K562 (cell line): ENCODE data around the gene TTC21A. TPM values are rescaled to one million over a fixed set of nuclear protein-coding genes. Genes with fewer than 3 reads are reported as not detected.

Experiments
- ATAC-seq: fragments of 200-7000 bp; cut with Tn5 transposase; 3 replicates; pipeline ENCODE4 v1.9.1; 2020; ENCODE audit warnings: moderate library complexity
- BruUV-seq: library from RNA; stranded (reverse); fragments of 400-500 nt; replicated peaks from 2 replicates; lab custom pipeline; 2021; lab: Mats Ljungman, UMichigan
- CTCF ChIA-PET: fragments of 300-600 bp; formaldehyde crosslinking; extraction: SDS; loops from one replicate; lab custom pipeline; 2021; ENCODE audit warnings: low intra/inter-chr PET ratio; lab: Yijun Ruan, JAX
- POLR2A ChIA-PET: fragments of 300-600, 350-650 bp; sonication (Branson Sonifier 250); formaldehyde crosslinking; extraction: SDS; loops from one replicate; lab custom pipeline; 2021; ENCODE audit warnings: antibody characterized with exemption, inconsistent platforms; lab: Yijun Ruan, JAX
- DNase-seq, 4 experiments: peaks; one replicate each; pipeline versions ENCODE4 v3.0.0 to v3.0.0-alpha.2; 2011 to 2018; ENCODE audit warnings: low spot score in 3 of 4, mixed read lengths in 3 of 4; ENCODE audit errors: extremely low read depth in 1 of 4
- FAIRE-seq: peaks from 2 replicates; lab custom pipeline; 2011; peaks lifted over from hg19 to GRCh38; lab: Jason Lieb, UNC
- H2AFZ ChIP-seq: 2 replicates; pipeline ENCODE4 v1.6.0; 2011; ENCODE audit warnings: low read depth, low read length, control low read depth, inconsistent platforms
- H3K27ac ChIP-seq: fragments of 200-600 bp; 3 replicates; pipeline ENCODE4 v1.8.0; 2011; ENCODE audit warnings: low read depth, mild to moderate bottlenecking, control low read depth, inconsistent platforms, low read length, moderate library complexity, mixed read lengths; ENCODE audit errors: extremely low read depth
- H3K27me3 ChIP-seq, 2 experiments: fragments of 300-600 bp in 1 of 2; 2 replicates in 1 of 2; 3 replicates in 1 of 2; pipeline versions ENCODE4 v1.6.0 to v1.8.0; 2011; ENCODE audit warnings: inconsistent platforms in 2 of 2, low read length in 2 of 2, mild to moderate bottlenecking in 1 of 2, mixed read lengths in 1 of 2, moderate library complexity in 1 of 2; ENCODE audit not compliant: control insufficient read depth in 2 of 2, insufficient read depth in 2 of 2
- H3K36me3 ChIP-seq: fragments of 300-600 bp; 3 replicates; pipeline ENCODE4 v1.8.0; 2011; ENCODE audit warnings: mild to moderate bottlenecking, low read length, inconsistent platforms; ENCODE audit not compliant: control insufficient read depth, insufficient read depth
- H3K4me1 ChIP-seq, 2 experiments: fragments of 200-600 bp in 1 of 2; replicated peaks in 1 of 2; 2 replicates in 1 of 2; 3 replicates in 1 of 2; pipeline versions ENCODE4 v1.5.1 to v1.8.0; 2011; ENCODE audit warnings: inconsistent platforms in 2 of 2, low read length in 2 of 2, mild to moderate bottlenecking in 1 of 2, mixed read lengths in 1 of 2, moderate library complexity in 1 of 2; ENCODE audit not compliant: control insufficient read depth in 2 of 2, insufficient read depth in 2 of 2
- H3K4me2 ChIP-seq: 2 replicates; pipeline ENCODE4 v1.6.1; 2011; ENCODE audit warnings: low read length, control low read depth, inconsistent platforms, mixed read lengths; ENCODE audit not compliant: insufficient read depth
- H3K4me3 ChIP-seq: fragments of 200-600 bp; sonication (generic), shearing (Covaris generic); 2 replicates; pipeline ENCODE4 v1.5.1; 2016; ENCODE audit warnings: control low read depth, inconsistent platforms
- H3K79me2 ChIP-seq: fragments of 200-600 bp; 3 replicates; pipeline ENCODE4 v1.8.0; 2011; ENCODE audit warnings: low read length, inconsistent platforms; ENCODE audit not compliant: control insufficient read depth, insufficient read depth
- H3K9ac ChIP-seq, 2 experiments: 2 replicates each; pipeline versions ENCODE4 v1.6.0 to v1.6.1; 2011; ENCODE audit warnings: low read depth in 2 of 2, low read length in 2 of 2, control low read depth in 1 of 2, inconsistent platforms in 1 of 2, mild to moderate bottlenecking in 1 of 2, mixed read lengths in 1 of 2; ENCODE audit not compliant: insufficient read depth in 1 of 2
- H3K9me1 ChIP-seq: one replicate; pipeline ENCODE4 v1.6.0; 2011; ENCODE audit warnings: inconsistent platforms, mild to moderate bottlenecking, low read length, moderate library complexity; ENCODE audit not compliant: control insufficient read depth, insufficient read depth
- H3K9me3 ChIP-seq: replicated peaks from 2 replicates; pipeline ENCODE4 v1.5.1; 2011; ENCODE audit warnings: low read depth, low read length, inconsistent platforms; ENCODE audit not compliant: control insufficient read depth, insufficient read depth
- H4K20me1 ChIP-seq: replicated peaks from 2 replicates; pipeline ENCODE4 v1.6.1; 2011; ENCODE audit warnings: low read length, inconsistent platforms, mixed read lengths; ENCODE audit not compliant: control insufficient read depth, insufficient read depth
- ARNT ChIP-seq, 2 experiments: fragments of 450-650 bp; IDR thresholded peaks; 2 replicates each; pipeline ENCODE4 v1.6.1; 2016; ENCODE audit warnings: mild to moderate bottlenecking in 1 of 2
- C11orf30 ChIP-seq: fragments of 450-650 bp; IDR thresholded peaks from 2 replicates; pipeline ENCODE4 v1.6.1; 2016; ENCODE audit warnings: low read depth, mild to moderate bottlenecking
- CREB5 ChIP-seq: fragments of 250-450 bp; sonication (Bioruptor Pico); IDR thresholded peaks from 2 replicates; pipeline ENCODE4 v1.5.0; 2020; ENCODE audit warnings: mild to moderate bottlenecking
- HNRNPH1 ChIP-seq: fragments of 200-400 bp; formaldehyde crosslinking; optimal IDR thresholded peaks from 2 replicates; pipeline ENCODE3; 2017; ENCODE audit warnings: low read depth, mild to moderate bottlenecking, low read length, moderate library complexity
- MAFG ChIP-seq: fragments of 450-650 bp; conservative IDR thresholded peaks from 2 replicates; pipeline ENCODE4 v1.6.1; 2016; ENCODE audit warnings: missing genetic modification characterization, missing compliant biosample characterization
- MYBL2 ChIP-seq, 2 experiments: fragments of 450-650 bp in 1 of 2; sonication (generic) in 1 of 2; formaldehyde crosslinking in 1 of 2; IDR thresholded peaks; 2 replicates each; pipeline versions ENCODE4 v1.6.1 to v1.8.1; 2017 to 2022; ENCODE audit warnings: borderline replicate concordance in 1 of 2, inconsistent platforms in 1 of 2, low read depth in 1 of 2, mild to moderate bottlenecking in 1 of 2, missing genetic modification reagents in 1 of 2, moderate library complexity in 1 of 2
- ZNF316 ChIP-seq: fragments of 450-650 bp; IDR thresholded peaks from 2 replicates; pipeline ENCODE4 v1.6.1; 2016
- WGBS: fragments of 100-300 bp; shearing (Covaris generic); methylation state at CpG from one replicate; pipeline ENCODE4 v1.1.6; 2016; ENCODE audit warnings: low coverage, mixed read lengths; ENCODE audit not compliant: insufficient coverage; ENCODE audit errors: missing lambda C conversion rate; 5-methylcytosine and 5-hydroxymethylcytosine counted together
- in situ Hi-C: fragments of 300-500 bp; cut with MboI; formaldehyde crosslinking; loops from 4 replicates; pipeline ENCODE4 v1.15.0; 2018; ENCODE audit warnings: inconsistent platforms, mixed read lengths
- intact Hi-C: fragments of 100-400 bp; cut with micrococcal nuclease; formaldehyde crosslinking; loops from 2 replicates; pipeline ENCODE4 v1.14.2; 2022
- polyA plus RNA-seq, 8 experiments: library from polyadenylated mRNA; depleted of rRNA in 4 of 8; stranded (reverse) in 5 of 8; unstranded in 3 of 8; fragments of >200 nt; fragmentation: Nextera tagmentation in 2 of 8; fragmentation: Illumina TruSeq in 1 of 8; extraction: Ambion mirVana in 2 of 8; extraction: Trizol in 1 of 8; gene quantifications; 2 replicates each; pipeline versions ENCODE4 v1.2.1 to v1.2.3, GENCODE V29; 2011 to 2014; ENCODE audit warnings: inconsistent platforms in 1 of 8, missing spikeins in 1 of 8
- total RNA-seq, 7 experiments: library from RNA; depleted of rRNA in 6 of 7; stranded (reverse); fragments of >200 nt in 6 of 7; fragmentation: Illumina TruSeq in 2 of 7; extraction: Trizol in 2 of 7; gene quantifications; 2 replicates each; pipeline versions ENCODE4 v1.2.1 to v1.2.3, GENCODE V29; 2011 to 2021; ENCODE audit warnings: low replicate concordance in 1 of 7

Gene TTC21A
- total and polyA plus RNA-seq, 9 of the 15 experiments (the other 6 are each of a cell fraction or from before 2014, with no cell fraction given) = 0.22 to 1.4 (median 0.70) TPM

- 0 out of 4 replicates have a peak, but pooled peaks of 1 of the 2 experiments have one; percentile 55 for TF ChIP-seq ARNT (IDR thresholded peaks at IDR 0.05)
- TF ChIP-seq MYBL2 (IDR thresholded peaks at IDR 0.05; ENCODE audit: low read depth) = no peak
- no peak for TF ChIP-seq MYBL2 (CRISPR knock-in tag; IDR thresholded peaks at IDR 0.05; ENCODE audit: borderline replicate concordance)
- ATAC-seq = no peak
- POLR2A ChIA-PET = interaction anchor here (0.6 to 1.4 kb wide), 3 partner anchors 9 to 507 kb away, joined by 3 to 4 read pairs (median 3); no protein-coding TSS in a partner anchor
Observed at GRCh38 chr3:39067286-39067685, 40.2 kb upstream of the TTC21A start.

GRCh38 chr3:39068556-39068955, 38.9 kb upstream of the TTC21A start:
- Histone ChIP-seq H2AFZ (no peak overlapping the region), H3K27me3 (no peaks in the 10 kb centered on the region), H3K79me2 (no peaks in the 10 kb centered on the region), H3K27ac (no peak overlapping the region), H3K9me1 (no peaks in the 10 kb centered on the region), H3K4me3 (no peak overlapping the region), H3K4me1 (peaks cover 0 to 2% of the 10 kb centered on the region in 2 experiments; a peak in 1 of 5 replicates), H3K36me3 (peaks cover 34% of the 10 kb centered on the region), H3K9ac (no peak overlapping the region; a peak in 1 of 4 replicates), H3K9me3 (no peaks in the 10 kb centered on the region), H3K4me2 (no peak overlapping the region), H4K20me1 (no peaks in the 10 kb centered on the region)
- ATAC-seq = no peak
- CTCF ChIA-PET = no interaction called here
- no peak for FAIRE-seq
- intact Hi-C loops (no loop called here), in situ Hi-C loops (no loop called here)
- WGBS = 71% methylated on average over 3 of the region's 3 CpGs
- POLR2A ChIA-PET = interaction anchor here (0.6 kb wide), 1 partner anchor 37 kb away, joined by 3 read pairs; no protein-coding TSS in a partner anchor
- no peak for DNase-seq
- TF ChIP-seq C11orf30 = peak; percentile 47; the same call in 1 of the 2 replicates
- TF ChIP-seq ZNF316 = peak; percentile 70
- TF ChIP-seq HNRNPH1 = no peak
- no peak for TF ChIP-seq CREB5
- TF ChIP-seq MAFG (tag) = 0 out of 2 replicates have a peak, but pooled peaks have one; percentile 13
- no TSS peak for BruUV-seq

More at GRCh38 chr3:39067286-39067685, 40.2 kb upstream of the TTC21A start:
- no peak for DNase-seq
- Histone ChIP-seq H3K79me2 (peaks cover 5% of the 10 kb centered on the region), H3K27me3 (no peaks in the 10 kb centered on the region), H3K36me3 (peaks cover 28% of the 10 kb centered on the region), H2AFZ (no peak overlapping the region), H3K4me2 (no peak overlapping the region), H3K4me3 (no peak overlapping the region), H3K9me3 (no peaks in the 10 kb centered on the region), H3K27ac (no peak overlapping the region; the same call in 2 of the 3 replicates), H3K9me1 (no peaks in the 10 kb centered on the region), H3K4me1 (no peaks in the 10 kb centered on the region; a peak in 1 of 5 replicates), H3K9ac (no peak overlapping the region), H4K20me1 (0 out of 2 replicates have a peak, but pooled peaks cover 5% of the 10 kb centered on the region)
- no TSS peak for BruUV-seq
- CTCF ChIA-PET = no interaction called here
- no peak for FAIRE-seq
- in situ Hi-C loops = no loop called here
- 33% methylated on average over 1 of the region's 1 CpG for WGBS
- intact Hi-C loops = no loop called here
